ENCODE measurements around the gene DNAJA2.

- no peak for TF ChIP-seq ZNF609 (CRISPR knock-in tag; IDR thresholded peaks at IDR 0.05; ENCODE audit: borderline replicate concordance)
- TF ChIP-seq CTCF (IDR thresholded peaks at IDR 0.05 in 2 of 3, conservative IDR thresholded peaks at IDR 0.05 in 1 of 3; ENCODE audit: insufficient read depth in 2 of 3, low read depth in 1 of 3, low read length in 3 of 3): no peak
- TF ChIP-seq NONO (IDR thresholded peaks at IDR 0.05; ENCODE audit: low read depth in 2 of 2, low read length in 1 of 2): no peak
- no peak for TF ChIP-seq POLR2A (conservative IDR thresholded peaks at IDR 0.05)
- TF ChIP-seq ZKSCAN3 (CRISPR knock-in tag; IDR thresholded peaks at IDR 0.05): no peak
- no peak for TF ChIP-seq LCOR (CRISPR knock-in tag; IDR thresholded peaks at IDR 0.05)
- TF ChIP-seq POLR2AphosphoS5 (IDR thresholded peaks at IDR 0.05; ENCODE audit: control insufficient read depth, insufficient read depth, low read depth, low read length): no peak
- TF ChIP-seq MAFF (IDR thresholded peaks at IDR 0.05; ENCODE audit: low read length): no peak
- TF ChIP-seq ZNF133 (CRISPR knock-in tag; IDR thresholded peaks at IDR 0.05): no peak
- no peak for TF ChIP-seq ZNF239 (CRISPR knock-in tag; IDR thresholded peaks at IDR 0.05)
- TF ChIP-seq ARID3A (IDR thresholded peaks at IDR 0.05; ENCODE audit: borderline replicate concordance, low read depth, low read length): no peak
- TF ChIP-seq MLX (CRISPR knock-in tag; conservative IDR thresholded peaks at IDR 0.05): no peak
Observed at GRCh38 chr16:46949241-46949892, 24.1 kb downstream of the DNAJA2 start.
